OCI-LY3 (cell line): ENCODE data around the gene SNRNP25.

ENCODE experiments used
- CTCF ChIP-seq: fragments of 200-600, 300-600 bp; sonication (generic); IDR thresholded peaks from 2 replicates; pipeline ENCODE4 v1.5.1; 2014; ENCODE audit warnings: antibody characterized with exemption, low read length, low read depth
- EZH2phosphoT487 ChIP-seq: fragments of 200-600 bp; shearing (Covaris generic); IDR thresholded peaks from 2 replicates; pipeline ENCODE4 v1.6.1; 2018; ENCODE audit warnings: antibody characterized with exemption, mixed run types, low read depth

DNA sequence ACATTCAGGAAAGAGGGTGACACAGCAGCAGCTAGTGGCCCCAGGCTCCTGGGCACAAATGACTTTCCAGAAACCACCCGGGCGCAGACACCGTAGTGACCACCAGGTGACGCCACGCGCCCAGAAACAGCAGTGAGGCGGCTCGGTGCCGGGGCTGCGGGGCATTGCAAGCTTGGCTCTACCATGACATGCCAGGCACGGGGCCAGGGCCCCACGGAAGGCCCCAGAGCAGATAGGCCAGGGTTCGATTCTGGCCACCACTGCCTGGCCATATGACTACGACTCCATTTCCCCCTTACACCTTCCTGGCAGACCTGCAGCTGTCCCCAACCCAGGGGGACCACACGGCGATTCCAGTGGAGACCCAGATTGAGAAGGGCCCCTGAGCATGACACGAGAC lies 12.1 kb downstream of the SNRNP25 start:
- TF ChIP-seq EZH2phosphoT487: no peak
- peak; percentile 99 for TF ChIP-seq CTCF
